Stimulated activated CD8-positive, alpha-beta memory T cell treated with anti-CD3 and anti-CD28 coated beads, Interleukin-4, amount 100 ng/mL, for 1 hour (primary cell): ENCODE results near the gene ARID3B.
A peak's percentile ranks its signal among the peaks of the same experiment; 100 is the strongest.
"Not testable (repeated sequence)": the region's sequence is repeated elsewhere in the genome, so short reads cannot be mapped to it uniquely, and the experiment has no call there.

Experiments
- DNase-seq, 2 donors: peaks; one replicate each; pipeline ENCODE4 v3.0.0-alpha.2; 2020; ENCODE audit warnings: low read depth in 2 of 2, low spot score in 1 of 2

Gene ARID3B

GRCh38 chr15:74619916-74620635 lies 79.1 kb downstream of the ARID3B start:
- DNase-seq, result no peak

GRCh38 chr15:74620636-74621545 lies 79.9 kb downstream of the ARID3B start:
- peak in 1 of 2 donors; percentile 41 for DNase-seq

GRCh38 chr15:74621546-74621920 lies 80.5 kb downstream of the ARID3B start:
- no peak for DNase-seq

GRCh38 chr15:74621936-74622335 lies 80.9 kb downstream of the ARID3B start:
- DNase-seq, result no peak

- no peak for DNase-seq
These were observed 81.7 kb downstream of the ARID3B start for GRCh38 chr15:74622758-74623157.

- no peak for DNase-seq
These were observed 83.1 kb downstream of the ARID3B start for GRCh38 chr15:74624020-74624602.

- no peak for DNase-seq
These were observed 84.7 kb downstream of the ARID3B start for GRCh38 chr15:74625693-74626092.

GRCh38 chr15:74626336-74626735 lies 85.3 kb downstream of the ARID3B start:
- no peak for DNase-seq

GRCh38 chr15:74626752-74627692 lies 86.0 kb downstream of the ARID3B start:
- no peak for DNase-seq

- DNase-seq, result no peak
These were observed 86.7 kb downstream of the ARID3B start for GRCh38 chr15:74627766-74628165.

GRCh38 chr15:74628199-74628598 lies 87.2 kb downstream of the ARID3B start:
- no peak for DNase-seq

- no peak for DNase-seq
These were observed 87.9 kb downstream of the ARID3B start for GRCh38 chr15:74628949-74629348.

GRCh38 chr15:74629696-74630095 lies 88.7 kb downstream of the ARID3B start:
- DNase-seq, result not testable (repeated sequence)

GRCh38 chr15:74630284-74631086 lies 89.5 kb downstream of the ARID3B start:
- DNase-seq, result no peak

- no peak for DNase-seq
These were observed 90.0 kb downstream of the ARID3B start for GRCh38 chr15:74631087-74631385.

- no peak for DNase-seq
These were observed 90.4 kb downstream of the ARID3B start for GRCh38 chr15:74631408-74631807.

GRCh38 chr15:74631935-74632560 lies 91.0 kb downstream of the ARID3B start:
- peak in 1 of 2 donors; percentile 25 for DNase-seq

- DNase-seq, result no peak
These were observed 91.6 kb downstream of the ARID3B start for GRCh38 chr15:74632601-74633000.

GRCh38 chr15:74633781-74634180 lies 92.8 kb downstream of the ARID3B start:
- no peak for DNase-seq

- peak; percentile 26 to 51 for DNase-seq
These were observed 94.2 kb downstream of the ARID3B start for GRCh38 chr15:74635228-74635627.
